H9 (cell line): ENCODE data around the gene HMOX1. TPM values are rescaled to one million over a fixed set of nuclear protein-coding genes. Genes with fewer than 3 reads are reported as not detected.

Experiments
- DNase-seq: peaks from one replicate; pipeline ENCODE4 v3.0.0-alpha.2; 2017
- H2AFZ ChIP-seq: one replicate; pipeline ENCODE4 v1.6.1; 2013; ENCODE audit warnings: mild to moderate bottlenecking, low read length, control low read depth, moderate library complexity
- H2AK5ac ChIP-seq: 2 replicates; pipeline ENCODE4 v1.6.1; 2013; ENCODE audit warnings: low read length, control low read depth, mixed read lengths; ENCODE audit not compliant: insufficient read length
- H2BK120ac ChIP-seq: one replicate; pipeline ENCODE4 v1.6.1; 2013; ENCODE audit warnings: low read depth, mild to moderate bottlenecking, low read length, control low read depth, inconsistent platforms; ENCODE audit not compliant: poor library complexity, severe bottlenecking
- H2BK12ac ChIP-seq: 2 replicates; pipeline ENCODE4 v1.6.1; 2013; ENCODE audit warnings: low read length, control low read depth, mixed read lengths, low read depth; ENCODE audit not compliant: insufficient read length
- H2BK15ac ChIP-seq: 2 replicates; pipeline ENCODE4 v1.6.1; 2013; ENCODE audit warnings: low read depth, low read length, control low read depth
- H2BK20ac ChIP-seq: one replicate; pipeline ENCODE4 v1.6.1; 2013; ENCODE audit warnings: low read depth, mild to moderate bottlenecking, low read length, control low read depth, inconsistent platforms; ENCODE audit not compliant: poor library complexity, severe bottlenecking
- H2BK5ac ChIP-seq: 2 replicates; pipeline ENCODE4 v1.6.1; 2013; ENCODE audit warnings: low read length, control low read depth, mixed read lengths; ENCODE audit not compliant: insufficient read length
- H3K14ac ChIP-seq: 2 replicates; pipeline ENCODE4 v1.6.1; 2013; ENCODE audit warnings: low read length, control low read depth; ENCODE audit not compliant: insufficient read depth
- H3K18ac ChIP-seq: 2 replicates; pipeline ENCODE4 v1.6.1; 2013; ENCODE audit warnings: low read depth, mild to moderate bottlenecking, mixed read lengths, low read length, control low read depth; ENCODE audit not compliant: insufficient read length
- H3K23ac ChIP-seq: 2 replicates; pipeline ENCODE4 v1.6.1; 2013; ENCODE audit warnings: low read length, control low read depth, mixed read lengths, low read depth; ENCODE audit not compliant: insufficient read length
- H3K23me2 ChIP-seq: 2 replicates; pipeline ENCODE4 v1.6.1; 2013; ENCODE audit warnings: low read depth, mild to moderate bottlenecking, mixed read lengths, low read length, control low read depth; ENCODE audit not compliant: insufficient read length, poor library complexity, severe bottlenecking
- H3K27ac ChIP-seq: 2 replicates; pipeline ENCODE4 v1.5.1; 2013; ENCODE audit warnings: low read length, control low read depth, mixed read lengths, low read depth; ENCODE audit not compliant: insufficient read length
- H3K27me3 ChIP-seq: 2 replicates; pipeline ENCODE4 v1.6.1; 2013; ENCODE audit warnings: low read length, control low read depth, inconsistent platforms; ENCODE audit not compliant: insufficient read depth
- H3K4ac ChIP-seq: 2 replicates; pipeline ENCODE4 v1.6.1; 2013; ENCODE audit warnings: low read depth, mild to moderate bottlenecking, control low read depth, inconsistent platforms, low read length, moderate library complexity
- H3K4me1 ChIP-seq: 2 replicates; pipeline ENCODE4 v1.6.1; 2013; ENCODE audit warnings: low read length, control low read depth, inconsistent platforms; ENCODE audit not compliant: insufficient read depth
- H3K4me2 ChIP-seq: 2 replicates; pipeline ENCODE4 v1.6.1; 2013; ENCODE audit warnings: low read length, control low read depth, mixed read lengths; ENCODE audit not compliant: insufficient read length, insufficient read depth
- H3K56ac ChIP-seq: 2 replicates; pipeline ENCODE4 v1.6.1; 2013; ENCODE audit warnings: low read depth, mild to moderate bottlenecking, mixed read lengths, low read length, control low read depth; ENCODE audit not compliant: insufficient read length
- H3K79me1 ChIP-seq: 2 replicates; pipeline ENCODE4 v1.6.1; 2013; ENCODE audit warnings: low read depth, mild to moderate bottlenecking, moderate library complexity, low read length, control low read depth, inconsistent platforms; ENCODE audit not compliant: insufficient read depth, poor library complexity, severe bottlenecking
- H3K79me2 ChIP-seq: 2 replicates; pipeline ENCODE4 v1.6.1; 2013; ENCODE audit warnings: low read length, control low read depth, inconsistent platforms; ENCODE audit not compliant: insufficient read depth
- H3K9ac ChIP-seq: 2 replicates; pipeline ENCODE4 v1.6.1; 2013; ENCODE audit warnings: low read length, control low read depth, mixed read lengths; ENCODE audit not compliant: insufficient read length; ENCODE audit errors: extremely low read depth
- H3K9me3 ChIP-seq: one replicate; pipeline ENCODE4 v1.6.1; 2013; ENCODE audit warnings: low read depth, low read length, inconsistent platforms; ENCODE audit not compliant: control insufficient read depth
- H3T11ph ChIP-seq: one replicate; pipeline ENCODE4 v1.6.1; 2013; ENCODE audit warnings: mild to moderate bottlenecking, low read length, control low read depth, inconsistent platforms
- H4K20me1 ChIP-seq: one replicate; pipeline ENCODE4 v1.6.1; 2013; ENCODE audit not compliant: control insufficient read depth, insufficient read length, insufficient read depth
- H4K5ac ChIP-seq: 2 replicates; pipeline ENCODE4 v1.6.1; 2013; ENCODE audit warnings: low read depth, mild to moderate bottlenecking, mixed read lengths, low read length, control low read depth; ENCODE audit not compliant: insufficient read length
- H4K8ac ChIP-seq: replicated peaks from 2 replicates; pipeline ENCODE4 v1.6.1; 2013; ENCODE audit warnings: low read length, control low read depth, mixed read lengths, low read depth; ENCODE audit not compliant: insufficient read length
- H4K91ac ChIP-seq: 2 replicates; pipeline ENCODE4 v1.6.1; 2013; ENCODE audit warnings: low read depth, mild to moderate bottlenecking, moderate library complexity, mixed read lengths, low read length, control low read depth; ENCODE audit not compliant: insufficient read length
- H3K27ac Mint-ChIP-seq, 3 experiments: 2 replicates in 2 of 3; 3 replicates in 1 of 3; pipeline ENCODE4 v1.8.0; 2020 to 2021; ENCODE audit warnings: mixed read lengths in 3 of 3, mild to moderate bottlenecking in 1 of 3, moderate library complexity in 1 of 3
- H3K27me3 Mint-ChIP-seq: 2 replicates; pipeline ENCODE4 v1.8.0; 2021; ENCODE audit warnings: low read depth, mild to moderate bottlenecking, moderate library complexity, mixed read lengths
- H3K36me3 Mint-ChIP-seq, 3 experiments: 2 replicates in 2 of 3; 3 replicates in 1 of 3; pipeline ENCODE4 v1.8.0; 2020 to 2021; ENCODE audit warnings: low read depth in 3 of 3, mixed read lengths in 3 of 3; ENCODE audit not compliant: insufficient read depth in 1 of 3
- H3K4me1 Mint-ChIP-seq, 2 experiments: 2 replicates each; pipeline ENCODE4 v1.8.0; 2020; ENCODE audit warnings: mixed read lengths in 2 of 2
- H3K4me3 Mint-ChIP-seq, 2 experiments: 2 replicates in 1 of 2; 3 replicates in 1 of 2; pipeline ENCODE4 v1.8.0; 2020 to 2021; ENCODE audit warnings: mild to moderate bottlenecking in 2 of 2, mixed read lengths in 2 of 2, moderate library complexity in 1 of 2
- H3K9me3 Mint-ChIP-seq, 2 experiments: 2 replicates in 1 of 2; 3 replicates in 1 of 2; pipeline ENCODE4 v1.8.0; 2020; ENCODE audit warnings: mild to moderate bottlenecking in 2 of 2, mixed read lengths in 2 of 2, moderate library complexity in 1 of 2
- CTCF ChIP-seq: fragments of 200-600 bp; sonication (generic); conservative IDR thresholded peaks from 3 replicates; pipeline ENCODE4 v1.8.0; 2021; ENCODE audit warnings: antibody characterized with exemption, mild to moderate bottlenecking
- WGBS: extraction: QIAGEN DNeasy Blood & Tissue Kit; methylation state at CpG from one replicate; pipeline ENCODE4 v1.1.7; 2013; ENCODE audit warnings: missing lambda C conversion rate, low lambda C conversion rate, mixed read lengths; ENCODE audit not compliant: insufficient read length; ENCODE audit errors: extremely low coverage; 5-methylcytosine and 5-hydroxymethylcytosine counted together
- total RNA-seq: library from RNA; stranded (reverse); gene quantifications from 2 replicates; pipeline ENCODE4 v1.2.1, GENCODE V29; 2021

HMOX1 gene
- total RNA-seq, 1 experiment from 2014 or later = 22.7 TPM

GRCh38 chr22:35413624-35414023, 32.7 kb downstream of the HMOX1 start:
- no peaks in the 10 kb centered on the region for H3K27me3 ChIP-seq
- no peaks in the 10 kb centered on the region for H3K79me1 ChIP-seq
- H3K9ac ChIP-seq = no peak overlapping the region
- H3K4me2 ChIP-seq = no peak overlapping the region
- no peaks in the 10 kb centered on the region for H3K9me3 Mint-ChIP-seq
- no peaks in the 10 kb centered on the region for H3K4me1 ChIP-seq
- no peak overlapping the region for H4K5ac ChIP-seq
- H3K4me3 Mint-ChIP-seq = no peak overlapping the region
- H2BK120ac ChIP-seq = no peak overlapping the region
- no peak overlapping the region for H3T11ph ChIP-seq
- H4K20me1 ChIP-seq = no peaks in the 10 kb centered on the region
- H2BK5ac ChIP-seq = no peak overlapping the region
- DNase-seq = no peak
- H2BK15ac ChIP-seq = no peak overlapping the region
- H3K56ac ChIP-seq = no peak overlapping the region
- no peaks in the 10 kb centered on the region; the same call in 1 of the 2 replicates for H3K79me2 ChIP-seq
- no peak overlapping the region for H2BK12ac ChIP-seq
- H3K27ac ChIP-seq = no peak overlapping the region
- H3K14ac ChIP-seq = no peak overlapping the region
- H4K91ac ChIP-seq = no peak overlapping the region
- no peaks in the 10 kb centered on the region for H3K4me1 Mint-ChIP-seq
- H2AFZ ChIP-seq = no peak overlapping the region
- H2BK20ac ChIP-seq = no peak overlapping the region
- H3K18ac ChIP-seq = no peak overlapping the region
- no peak overlapping the region for H3K27ac Mint-ChIP-seq
- no peaks in the 10 kb centered on the region for H3K27me3 Mint-ChIP-seq
- H3K23me2 ChIP-seq = no peaks in the 10 kb centered on the region
- no peaks in the 10 kb centered on the region for H3K9me3 ChIP-seq
- TF ChIP-seq CTCF = no peak
- no peak overlapping the region for H2AK5ac ChIP-seq
- H3K4ac ChIP-seq = no peak overlapping the region
- no peak overlapping the region for H3K23ac ChIP-seq
- H4K8ac ChIP-seq = no peak overlapping the region
- peaks cover 72 to 95% (median 89%) of the 10 kb centered on the region in 3 experiments for H3K36me3 Mint-ChIP-seq
- WGBS = no CpG with 5 or more reads among the region's 4 CpGs
